SK-N-SH (cell line): ENCODE results near the gene PLCH1. TPM values are rescaled to one million over a fixed set of nuclear protein-coding genes. Genes with fewer than 3 reads are reported as not detected.

ENCODE experiments used
- CTCF ChIA-PET: fragments of 300-600, 350-600 bp; formaldehyde crosslinking; extraction: SDS; loops from one replicate; lab custom pipeline; 2021; lab: Yijun Ruan, JAX
- POLR2A ChIA-PET: fragments of 350-600 bp; sonication (Branson Sonifier 250); formaldehyde crosslinking; extraction: SDS; loops from one replicate; lab custom pipeline; 2020; ENCODE audit warnings: antibody characterized with exemption, inconsistent platforms; lab: Yijun Ruan, JAX
- DNase-seq: peaks from one replicate; pipeline ENCODE4 v3.0.0; 2012
- H2AFZ ChIP-seq: fragments of 200-600 bp; sonication (generic); 2 replicates; pipeline ENCODE4 v1.8.1; 2016; ENCODE audit warnings: antibody characterized with exemption, mild to moderate bottlenecking, low read depth
- H3F3A ChIP-seq: fragments of 200-600 bp; sonication (generic); replicated peaks from 2 replicates; pipeline ENCODE3; 2016; ENCODE audit warnings: antibody characterized with exemption, mild to moderate bottlenecking; ENCODE audit not compliant: insufficient read depth
- H3K27ac ChIP-seq, 2 experiments: fragments of 200-500 bp in 1 of 2; fragments of 200-600 bp in 1 of 2; sonication (Bioruptor generic) in 1 of 2; sonication (generic), shearing (Covaris generic) in 1 of 2; 2 replicates each; pipeline versions ENCODE4 v1.5.1 to v1.6.1; 2014 to 2016; ENCODE audit warnings: low read depth in 2 of 2, inconsistent platforms in 1 of 2, low read length in 1 of 2, mild to moderate bottlenecking in 1 of 2, mixed read lengths in 1 of 2
- H3K27me3 ChIP-seq: fragments of 200-600 bp; sonication (generic), shearing (Covaris generic); 2 replicates; pipeline ENCODE4 v1.6.1; 2016; ENCODE audit warnings: mixed run types; ENCODE audit not compliant: insufficient read depth
- H3K36me3 ChIP-seq, 2 experiments: fragments of 200-500 bp in 1 of 2; fragments of 200-600 bp in 1 of 2; sonication (Bioruptor generic) in 1 of 2; sonication (generic) in 1 of 2; replicated peaks in 1 of 2; 2 replicates each; pipeline versions ENCODE3 to v1.5.1; 2014 to 2016; ENCODE audit warnings: low read length in 1 of 2, mild to moderate bottlenecking in 1 of 2; ENCODE audit not compliant: insufficient read depth in 2 of 2, control insufficient read depth in 1 of 2
- H3K4me1 ChIP-seq, 2 experiments: fragments of 200-500 bp in 1 of 2; fragments of 200-600 bp in 1 of 2; sonication (Bioruptor generic) in 1 of 2; sonication (generic), shearing (Covaris generic) in 1 of 2; 2 replicates each; pipeline versions ENCODE4 v1.5.1 to v1.6.1; 2014 to 2016; ENCODE audit warnings: low read depth in 1 of 2, low read length in 1 of 2, mixed run types in 1 of 2; ENCODE audit not compliant: insufficient read depth in 2 of 2, control insufficient read depth in 1 of 2
- H3K4me2 ChIP-seq: fragments of 200-600 bp; sonication (generic), shearing (Covaris generic); 2 replicates; pipeline ENCODE4 v1.6.1; 2017; ENCODE audit warnings: mixed run types
- H3K4me3 ChIP-seq, 2 experiments: fragments of 200-500 bp in 1 of 2; fragments of 200-600 bp in 1 of 2; sonication (Bioruptor generic) in 1 of 2; sonication (generic), shearing (Covaris generic) in 1 of 2; 2 replicates each; pipeline versions ENCODE4 v1.5.1 to v1.8.1; 2014 to 2016; ENCODE audit warnings: low read depth in 2 of 2, inconsistent platforms in 1 of 2, low read length in 1 of 2, mild to moderate bottlenecking in 1 of 2, mixed read lengths in 1 of 2, moderate library complexity in 1 of 2
- H3K79me2 ChIP-seq: fragments of 200-600 bp; sonication (generic); 2 replicates; pipeline ENCODE4 v1.8.1; 2017; ENCODE audit warnings: mild to moderate bottlenecking; ENCODE audit not compliant: insufficient read depth
- H3K9ac ChIP-seq: fragments of 200-600 bp; sonication (generic); 2 replicates; pipeline ENCODE4 v1.6.1; 2017; ENCODE audit warnings: mixed run types
- H3K9me2 ChIP-seq: fragments of 200-600 bp; sonication (generic); 2 replicates; pipeline ENCODE4 v1.6.1; 2017; ENCODE audit warnings: mixed run types
- H3K9me3 ChIP-seq: fragments of 200-600 bp; sonication (generic); 2 replicates; pipeline ENCODE4 v1.6.1; 2017; ENCODE audit warnings: mixed run types, mild to moderate bottlenecking, moderate library complexity
- H4K20me1 ChIP-seq: fragments of 200-600 bp; sonication (generic); 2 replicates; pipeline ENCODE4 v1.6.1; 2017; ENCODE audit warnings: mild to moderate bottlenecking, mixed run types; ENCODE audit not compliant: insufficient read depth
- ELF1 ChIP-seq: IDR thresholded peaks from 2 replicates; pipeline ENCODE4 v1.4.0; 2012
- FOXJ3 ChIP-seq: sonication (generic); formaldehyde crosslinking; IDR thresholded peaks from 2 replicates; pipeline ENCODE4 v1.5.1; 2020; ENCODE audit warnings: mild to moderate bottlenecking, missing genetic modification reagents
- FOXM1 ChIP-seq: IDR thresholded peaks from 2 replicates; pipeline ENCODE4 v1.4.0; 2012; ENCODE audit warnings: low read depth, mild to moderate bottlenecking
- MEF2A ChIP-seq: IDR thresholded peaks from 2 replicates; pipeline ENCODE4 v1.4.0; 2012; ENCODE audit warnings: low read depth, borderline replicate concordance
- NFIC ChIP-seq: IDR thresholded peaks from 2 replicates; pipeline ENCODE4 v1.4.0; 2012; ENCODE audit warnings: borderline replicate concordance
- RAD21 ChIP-seq: IDR thresholded peaks from 2 replicates; pipeline ENCODE4 v1.6.1; 2012; ENCODE audit warnings: mild to moderate bottlenecking, low read length
- RCOR1 ChIP-seq: fragments of 150-350 bp; IDR thresholded peaks from 2 replicates; pipeline ENCODE4 v1.6.1; 2017; ENCODE audit warnings: antibody characterized with exemption, low read length
- RXRA ChIP-seq: IDR thresholded peaks from 2 replicates; pipeline ENCODE4 v1.4.0; 2012; ENCODE audit warnings: low read depth, mild to moderate bottlenecking, borderline replicate concordance
- TEAD4 ChIP-seq: IDR thresholded peaks from 2 replicates; pipeline ENCODE4 v1.4.0; 2012; ENCODE audit warnings: mild to moderate bottlenecking, borderline replicate concordance; ENCODE audit not compliant: insufficient read depth
- ZBTB33 ChIP-seq: IDR thresholded peaks from 2 replicates; pipeline ENCODE4 v1.4.0; 2012; ENCODE audit warnings: low read depth, borderline replicate concordance
- WGBS: methylation state at CpG from one replicate; pipeline ENCODE4 v1.1.6; 2017; ENCODE audit warnings: low lambda C conversion rate; 5-methylcytosine and 5-hydroxymethylcytosine counted together
- polyA plus RNA-seq, 3 experiments: library from polyadenylated mRNA; depleted of rRNA; stranded (reverse); fragments of >200 nt; gene quantifications; 2 replicates each; pipeline ENCODE4 v1.2.3, GENCODE V29; 2012
- TF ChIP-seq, protein P1 (sequence below): IDR thresholded peaks from 2 replicates; pipeline ENCODE4 v1.4.0; 2012; ENCODE audit warnings: low read depth
- TF ChIP-seq, protein P2 (sequence below): fragments of 150-350 bp; IDR thresholded peaks from 2 replicates; pipeline ENCODE4 v1.6.1; 2016; ENCODE audit warnings: mild to moderate bottlenecking, low read depth, low read length
- TF ChIP-seq, protein P3 (sequence below): fragments of 200-600 bp; sonication (generic); IDR thresholded peaks from 2 replicates; pipeline ENCODE4 v1.6.1; 2017; ENCODE audit warnings: antibody characterized with exemption, mild to moderate bottlenecking, moderate library complexity

The PLCH1 gene
- polyA plus RNA-seq, 1 of the 3 experiments (the other 2 are of a cell fraction), result 0.26 TPM

- Histone ChIP-seq H3K4me1 (peaks cover 0 to 4% of the 10 kb centered on the region in 2 experiments; a peak in 1 of 4 replicates), H3K27me3 (no peaks in the 10 kb centered on the region), H3K79me2 (no peaks in the 10 kb centered on the region), H3K4me3 (no peak overlapping the region), H3K9ac (no peak overlapping the region), H3K9me2 (no peaks in the 10 kb centered on the region), H3K36me3 (no peaks in the 10 kb centered on the region), H3K9me3 (no peaks in the 10 kb centered on the region), H2AFZ (no peak overlapping the region), H4K20me1 (no peaks in the 10 kb centered on the region), H3K4me2 (no peak overlapping the region), H3F3A (no peaks in the 10 kb centered on the region), H3K27ac (no peak overlapping the region)
- ChIA-PET POLR2A (no interaction called here), CTCF (no interaction called here)
- DNase-seq, result no peak
- TF ChIP-seq MEF2A (no peak), RAD21 (no peak), RCOR1 (no peak), ELF1 (no peak)
- TF ChIP-seq, protein P1, sequence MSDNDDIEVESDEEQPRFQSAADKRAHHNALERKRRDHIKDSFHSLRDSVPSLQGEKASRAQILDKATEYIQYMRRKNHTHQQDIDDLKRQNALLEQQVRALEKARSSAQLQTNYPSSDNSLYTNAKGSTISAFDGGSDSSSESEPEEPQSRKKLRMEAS, result no peak
- 55% methylated on average over 4 of the region's 4 CpGs for WGBS
These were observed 191.5 kb downstream of the PLCH1 start for GRCh38 chr3:155553326-155553725.

GRCh38 chr3:155550391-155550790 lies 194.5 kb downstream of the PLCH1 start:
- POLR2A ChIA-PET, result no interaction called here
- Histone ChIP-seq H3K27ac (no peak overlapping the region), H3K9ac (no peak overlapping the region), H3K4me1 (no peaks in the 10 kb centered on the region), H3K79me2 (no peaks in the 10 kb centered on the region), H3K27me3 (no peaks in the 10 kb centered on the region), H4K20me1 (no peaks in the 10 kb centered on the region), H2AFZ (no peak overlapping the region), H3K36me3 (no peaks in the 10 kb centered on the region), H3F3A (no peaks in the 10 kb centered on the region), H3K9me3 (no peaks in the 10 kb centered on the region), H3K4me3 (no peak overlapping the region), H3K9me2 (no peaks in the 10 kb centered on the region), H3K4me2 (no peak overlapping the region)
- WGBS, result 73% methylated on average over 3 of the region's 3 CpGs
- DNase-seq, result no peak
- CTCF ChIA-PET, result no interaction called here
- TF ChIP-seq TEAD4 (no peak), ELF1 (no peak), RXRA (no peak), ZBTB33 (no peak), NFIC (no peak), FOXJ3 (CRISPR knock-in tag) (no peak), MEF2A (no peak), RAD21 (no peak), RCOR1 (no peak), FOXM1 (no peak)
- TF ChIP-seq, protein P2, sequence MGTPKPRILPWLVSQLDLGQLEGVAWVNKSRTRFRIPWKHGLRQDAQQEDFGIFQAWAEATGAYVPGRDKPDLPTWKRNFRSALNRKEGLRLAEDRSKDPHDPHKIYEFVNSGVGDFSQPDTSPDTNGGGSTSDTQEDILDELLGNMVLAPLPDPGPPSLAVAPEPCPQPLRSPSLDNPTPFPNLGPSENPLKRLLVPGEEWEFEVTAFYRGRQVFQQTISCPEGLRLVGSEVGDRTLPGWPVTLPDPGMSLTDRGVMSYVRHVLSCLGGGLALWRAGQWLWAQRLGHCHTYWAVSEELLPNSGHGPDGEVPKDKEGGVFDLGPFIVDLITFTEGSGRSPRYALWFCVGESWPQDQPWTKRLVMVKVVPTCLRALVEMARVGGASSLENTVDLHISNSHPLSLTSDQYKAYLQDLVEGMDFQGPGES, result no peak
- TF ChIP-seq, protein P3, sequence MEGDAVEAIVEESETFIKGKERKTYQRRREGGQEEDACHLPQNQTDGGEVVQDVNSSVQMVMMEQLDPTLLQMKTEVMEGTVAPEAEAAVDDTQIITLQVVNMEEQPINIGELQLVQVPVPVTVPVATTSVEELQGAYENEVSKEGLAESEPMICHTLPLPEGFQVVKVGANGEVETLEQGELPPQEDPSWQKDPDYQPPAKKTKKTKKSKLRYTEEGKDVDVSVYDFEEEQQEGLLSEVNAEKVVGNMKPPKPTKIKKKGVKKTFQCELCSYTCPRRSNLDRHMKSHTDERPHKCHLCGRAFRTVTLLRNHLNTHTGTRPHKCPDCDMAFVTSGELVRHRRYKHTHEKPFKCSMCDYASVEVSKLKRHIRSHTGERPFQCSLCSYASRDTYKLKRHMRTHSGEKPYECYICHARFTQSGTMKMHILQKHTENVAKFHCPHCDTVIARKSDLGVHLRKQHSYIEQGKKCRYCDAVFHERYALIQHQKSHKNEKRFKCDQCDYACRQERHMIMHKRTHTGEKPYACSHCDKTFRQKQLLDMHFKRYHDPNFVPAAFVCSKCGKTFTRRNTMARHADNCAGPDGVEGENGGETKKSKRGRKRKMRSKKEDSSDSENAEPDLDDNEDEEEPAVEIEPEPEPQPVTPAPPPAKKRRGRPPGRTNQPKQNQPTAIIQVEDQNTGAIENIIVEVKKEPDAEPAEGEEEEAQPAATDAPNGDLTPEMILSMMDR, result no peak
